Transverse colon (tissue), 3 donors: ENCODE results near the gene MIER2.

Source experiments
- EP300 ChIP-seq: sonication (generic); formaldehyde crosslinking; IDR thresholded peaks from one replicate; pipeline ENCODE4 v1.6.1; 2017; ENCODE audit warnings: antibody characterized with exemption, low read depth
- TF ChIP-seq, protein P1 (sequence below), 5 experiments: fragments of 200-600 bp in 3 of 5; fragments of 450-650 bp in 2 of 5; sonication (generic) in 3 of 5; IDR thresholded peaks; 1 replicate in 2 of 5; 2 replicates in 3 of 5; pipeline ENCODE4 v1.5.1; 2016 to 2017; ENCODE audit warnings: antibody characterized with exemption in 5 of 5, inconsistent platforms in 3 of 5, mild to moderate bottlenecking in 2 of 5, moderate library complexity in 1 of 5

DNA sequence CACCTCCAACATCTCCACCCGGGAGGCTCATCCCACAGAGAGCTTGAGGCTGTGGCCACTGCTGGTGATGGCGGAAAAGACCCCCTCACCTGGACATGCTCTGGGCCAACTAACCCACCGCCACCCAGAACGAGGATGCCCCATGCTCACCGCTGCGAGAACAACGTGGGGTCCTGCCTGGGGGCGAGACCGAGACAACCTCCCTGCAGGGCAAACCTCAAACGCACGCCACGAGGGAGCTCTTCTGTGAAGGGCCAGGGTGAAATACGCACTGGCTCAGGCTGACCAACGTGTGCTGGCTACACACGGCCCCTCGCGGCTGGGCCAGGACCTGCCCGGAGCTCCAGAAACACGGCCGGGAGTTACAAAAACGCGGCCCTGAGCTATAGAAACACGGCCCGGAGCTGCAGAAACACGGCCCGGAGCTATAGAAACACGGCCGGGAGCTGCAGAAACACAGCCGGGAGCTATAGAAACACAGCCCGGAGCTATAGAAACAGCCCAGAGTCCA, 34.4 kb downstream of the MIER2 start:
- no peak for TF ChIP-seq EP300
- TF ChIP-seq, protein P1, sequence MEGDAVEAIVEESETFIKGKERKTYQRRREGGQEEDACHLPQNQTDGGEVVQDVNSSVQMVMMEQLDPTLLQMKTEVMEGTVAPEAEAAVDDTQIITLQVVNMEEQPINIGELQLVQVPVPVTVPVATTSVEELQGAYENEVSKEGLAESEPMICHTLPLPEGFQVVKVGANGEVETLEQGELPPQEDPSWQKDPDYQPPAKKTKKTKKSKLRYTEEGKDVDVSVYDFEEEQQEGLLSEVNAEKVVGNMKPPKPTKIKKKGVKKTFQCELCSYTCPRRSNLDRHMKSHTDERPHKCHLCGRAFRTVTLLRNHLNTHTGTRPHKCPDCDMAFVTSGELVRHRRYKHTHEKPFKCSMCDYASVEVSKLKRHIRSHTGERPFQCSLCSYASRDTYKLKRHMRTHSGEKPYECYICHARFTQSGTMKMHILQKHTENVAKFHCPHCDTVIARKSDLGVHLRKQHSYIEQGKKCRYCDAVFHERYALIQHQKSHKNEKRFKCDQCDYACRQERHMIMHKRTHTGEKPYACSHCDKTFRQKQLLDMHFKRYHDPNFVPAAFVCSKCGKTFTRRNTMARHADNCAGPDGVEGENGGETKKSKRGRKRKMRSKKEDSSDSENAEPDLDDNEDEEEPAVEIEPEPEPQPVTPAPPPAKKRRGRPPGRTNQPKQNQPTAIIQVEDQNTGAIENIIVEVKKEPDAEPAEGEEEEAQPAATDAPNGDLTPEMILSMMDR (IDR thresholded peaks at IDR 0.05): no peak
